Right renal cortex interstitium (tissue), 3 donors: ENCODE data around the gene BHLHE40. TPM values are rescaled to one million over a fixed set of nuclear protein-coding genes. Genes with fewer than 3 reads are reported as not detected.

Source experiments
- DNase-seq, 3 donors: peaks; one replicate each; pipeline ENCODE4 v3.0.0-alpha.2; 2013; ENCODE audit warnings: low read depth in 3 of 3, low spot score in 2 of 3
- polyA plus RNA-seq, 3 donors: library from polyadenylated mRNA; unstranded; fragments of 120-200 nt; gene quantifications; one replicate each; pipeline ENCODE4 v1.2.1, GENCODE V29; 2013; ENCODE audit not compliant: insufficient read length in 3 of 3

BHLHE40 gene
- polyA plus RNA-seq, 3 donors, result 22.8 to 26.4 (median 26.0) TPM

- no peak for DNase-seq
Measured at GRCh38 chr3:4982773-4983738, 3.8 kb downstream of the BHLHE40 start.

DNA sequence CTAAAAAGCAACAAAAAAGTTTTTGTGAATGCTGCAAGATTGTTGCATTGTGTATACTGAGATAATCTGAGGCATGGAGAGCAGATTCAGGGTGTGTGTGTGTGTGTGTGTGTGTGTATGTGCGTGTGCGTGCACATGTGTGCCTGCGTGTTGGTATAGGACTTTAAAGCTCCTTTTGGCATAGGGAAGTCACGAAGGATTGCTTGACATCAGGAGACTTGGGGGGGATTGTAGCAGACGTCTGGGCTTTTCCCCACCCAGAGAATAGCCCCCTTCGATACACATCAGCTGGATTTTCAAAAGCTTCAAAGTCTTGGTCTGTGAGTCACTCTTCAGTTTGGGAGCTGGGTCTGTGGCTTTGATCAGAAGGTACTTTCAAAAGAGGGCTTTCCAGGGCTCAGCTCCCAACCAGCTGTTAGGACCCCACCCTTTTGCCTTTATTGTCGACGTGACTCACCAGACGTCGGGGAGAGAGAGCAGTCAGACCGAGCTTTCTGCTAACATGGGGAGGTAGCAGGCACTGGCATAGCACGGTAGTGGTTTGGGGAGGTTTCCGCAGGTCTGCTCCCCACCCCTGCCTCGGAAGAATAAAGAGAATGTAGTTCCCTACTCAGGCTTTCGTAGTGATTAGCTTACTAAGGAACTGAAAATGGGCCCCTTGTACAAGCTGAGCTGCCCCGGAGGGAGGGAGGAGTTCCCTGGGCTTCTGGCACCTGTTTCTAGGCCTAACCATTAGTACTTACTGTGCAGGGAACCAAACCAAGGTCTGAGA, 4.7 kb downstream of the BHLHE40 start:
- no peak for DNase-seq

GRCh38 chr3:4984511-4984864, 5.3 kb downstream of the BHLHE40 start:
- no peak for DNase-seq

- no peak for DNase-seq
Measured at GRCh38 chr3:4985330-4986174, 6.3 kb downstream of the BHLHE40 start.

GRCh38 chr3:4986175-4986781, 7.0 kb downstream of the BHLHE40 start:
- no peak for DNase-seq

GRCh38 chr3:4986782-4987537, 7.7 kb downstream of the BHLHE40 start:
- peak in 1 of 3 donors; percentile 89 for DNase-seq

GRCh38 chr3:4987538-4988296, 8.5 kb downstream of the BHLHE40 start:
- DNase-seq, result no peak

- no peak for DNase-seq
Measured at GRCh38 chr3:4988983-4989834, 10.0 kb downstream of the BHLHE40 start.

DNA sequence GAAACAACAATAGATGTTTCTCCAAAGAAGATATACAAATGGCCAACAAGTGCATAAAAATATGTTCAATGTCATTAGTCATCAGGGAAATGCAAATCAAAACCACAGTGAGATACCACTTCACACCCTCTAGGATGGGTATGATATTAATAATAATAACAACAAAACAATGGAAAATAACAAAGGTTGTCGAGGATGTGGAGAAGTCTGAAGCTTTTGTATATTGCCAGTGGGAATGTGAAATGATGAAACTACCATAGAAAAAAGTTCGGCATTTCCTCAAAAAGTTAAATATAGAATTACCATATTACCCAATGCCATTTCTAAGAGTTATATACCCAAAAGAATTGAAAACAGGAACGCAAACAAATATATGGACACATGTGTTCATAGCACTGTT, 10.8 kb downstream of the BHLHE40 start:
- no peak for DNase-seq

DNA sequence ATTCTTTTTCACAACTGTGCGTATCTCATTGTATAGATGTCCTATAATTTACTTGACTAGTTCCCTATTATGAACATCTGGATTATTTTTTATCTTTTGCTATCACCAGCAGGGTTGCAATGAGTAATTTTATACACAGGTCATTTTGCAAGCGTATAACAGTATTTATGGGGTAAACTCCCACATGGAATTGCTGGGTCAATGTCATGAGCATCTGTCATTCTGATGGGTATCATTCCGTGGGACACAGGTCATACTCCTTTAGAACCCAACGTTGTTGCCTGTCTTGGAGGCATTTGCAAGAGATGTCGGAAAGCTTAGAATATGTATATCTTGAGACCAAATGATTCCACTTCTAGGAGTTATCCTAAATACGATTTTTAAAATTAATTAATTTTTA, 12.9 kb downstream of the BHLHE40 start:
- no peak for DNase-seq

GRCh38 chr3:4993276-4994143, 14.3 kb downstream of the BHLHE40 start:
- no peak for DNase-seq

DNA sequence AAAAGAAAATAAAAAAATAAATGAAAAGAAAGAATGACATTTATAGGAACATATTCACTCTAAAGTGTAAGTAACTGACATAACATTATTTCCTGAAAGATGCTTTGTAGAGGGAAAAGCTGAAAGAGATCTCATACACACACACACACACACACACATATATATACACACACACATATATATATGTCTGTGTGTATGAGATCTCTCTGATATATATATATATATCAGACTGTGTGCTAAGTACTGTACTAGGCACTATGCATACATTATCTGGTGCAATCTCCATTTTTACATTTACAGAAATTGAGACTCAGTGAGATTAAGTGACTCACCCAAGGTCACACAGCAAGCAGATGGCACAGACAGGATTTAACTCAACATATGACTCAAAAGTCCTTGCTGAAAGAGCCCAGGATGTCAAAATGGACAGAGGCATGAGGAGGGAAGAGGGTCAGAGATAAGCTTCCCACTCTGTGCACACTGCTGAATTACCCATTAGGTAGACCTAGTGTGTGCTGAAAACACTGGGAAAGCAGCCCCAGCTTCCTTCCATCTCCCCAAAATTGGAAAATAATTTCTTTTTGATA, 15.0 kb downstream of the BHLHE40 start:
- no peak for DNase-seq

DNA sequence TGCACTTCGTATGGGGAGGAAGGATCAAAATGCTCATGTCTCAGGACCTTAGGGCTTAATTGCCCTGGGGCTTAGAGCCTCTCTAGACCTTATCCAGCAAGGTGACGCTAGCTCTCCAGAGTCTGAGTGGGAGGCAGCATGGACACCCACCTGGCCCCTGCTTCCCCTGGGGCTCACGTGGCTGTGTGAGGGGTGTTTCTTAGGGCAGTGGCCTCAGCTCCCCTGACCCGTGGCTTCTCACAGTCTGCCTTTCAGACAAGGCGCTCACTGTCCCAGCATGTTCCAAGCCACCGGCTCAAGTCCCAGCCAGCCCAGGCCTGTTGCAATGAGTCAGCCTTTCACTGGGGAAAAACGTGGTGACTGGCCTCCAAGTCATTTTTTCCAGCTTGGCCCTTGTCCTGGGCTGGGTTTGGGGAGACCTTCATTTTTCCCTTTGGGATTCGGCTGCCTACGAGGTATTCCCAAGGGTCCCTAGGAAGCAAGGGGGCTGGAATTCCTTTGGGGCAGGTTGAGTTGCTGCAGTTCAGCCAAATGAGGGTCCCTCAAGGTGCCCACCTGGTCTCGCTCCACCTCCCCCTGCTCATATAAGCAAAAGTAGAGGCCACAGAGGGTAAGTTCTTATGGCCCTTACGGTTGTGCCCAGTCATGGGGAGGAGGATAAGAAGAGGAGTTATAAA, 15.7 kb downstream of the BHLHE40 start:
- no peak for DNase-seq

GRCh38 chr3:4995500-4996053, 16.3 kb downstream of the BHLHE40 start:
- no peak for DNase-seq

GRCh38 chr3:4996223-4996765, 17.1 kb downstream of the BHLHE40 start:
- no peak for DNase-seq
